Adrenal gland (tissue), 12 donors: Measurements from ENCODE around the gene NCOA5. TPM values are rescaled to one million over a fixed set of nuclear protein-coding genes. Genes with fewer than 3 reads are reported as not detected.

Experiments used
- DNase-seq, 7 donors: peaks; one replicate each; pipeline ENCODE4 v3.0.0-alpha.2; 2019 to 2020
- H3K27ac ChIP-seq, 5 donors: fragments of 200-600 bp; sonication (generic) in 4 of 5; 1 replicate in 3 of 5; 2 replicates in 2 of 5; pipeline versions ENCODE4 v1.5.1 to v1.8.0; 2016 to 2020; ENCODE audit warnings: mild to moderate bottlenecking in 1 of 5
- H3K27me3 ChIP-seq: fragments of 200-600 bp; 2 replicates; pipeline ENCODE4 v1.8.0; 2021
- H3K36me3 ChIP-seq, 2 donors: fragments of 200-600 bp; replicated peaks in 1 of 2; 1 replicate in 1 of 2; 2 replicates in 1 of 2; pipeline versions ENCODE4 v1.5.1 to v1.8.0; 2018 to 2022
- H3K4me1 ChIP-seq, 2 donors: fragments of 200-600 bp; replicated peaks in 1 of 2; 1 replicate in 1 of 2; 2 replicates in 1 of 2; pipeline versions ENCODE4 v1.5.1 to v1.8.0; 2018 to 2021
- H3K4me3 ChIP-seq, 4 donors: fragments of 200-600 bp; sonication (generic) in 3 of 4; one replicate each; pipeline ENCODE4 v1.5.1; 2016 to 2018
- H3K9me3 ChIP-seq, 3 donors: fragments of 200-600 bp; sonication (generic) in 1 of 3; replicated peaks in 1 of 3; 1 replicate in 2 of 3; 2 replicates in 1 of 3; pipeline versions ENCODE4 v1.5.1 to v1.8.0; 2016 to 2021
- CTCF ChIP-seq, 6 experiments: fragments of 450-650 bp in 4 of 6; fragments of 200-600 bp in 2 of 6; sonication (generic) in 1 of 6; IDR thresholded peaks; 1 replicate in 5 of 6; 2 replicates in 1 of 6; pipeline versions ENCODE4 v1.5.1 to v1.8.0; 2016 to 2021; ENCODE audit warnings: antibody characterized with exemption in 6 of 6, mild to moderate bottlenecking in 2 of 6, moderate library complexity in 1 of 6
- POLR2A ChIP-seq, 2 donors: fragments of 450-650 bp; IDR thresholded peaks; one replicate each; pipeline ENCODE4 v1.6.1; 2017; ENCODE audit warnings: antibody characterized with exemption in 2 of 2, mild to moderate bottlenecking in 2 of 2, moderate library complexity in 1 of 2
- WGBS, 4 donors: extraction: QIAGEN DNeasy Blood & Tissue Kit in 2 of 4; methylation state at CpG; one replicate each; pipeline versions ENCODE4 v1.1.5 to v1.1.7; 2013 to 2017; 5-methylcytosine and 5-hydroxymethylcytosine counted together
- intact Hi-C, 2 donors: fragments of 100-400 bp; cut with DNase I; formaldehyde crosslinking; loops; one replicate each; pipeline versions ENCODE4 v1.14.1 to v1.15.0; 2022 to 2023
- polyA plus RNA-seq, 3 donors: library from polyadenylated mRNA; stranded (reverse); fragments of 200-250 nt in 2 of 3; fragments of 350-450 nt in 1 of 3; fragmentation: Illumina TruSeq in 1 of 3; extraction: RNeasy Lipid Tissue Mini Kit (QIAGEN cat#74804) in 1 of 3; gene quantifications; one replicate each; pipeline ENCODE4 v1.2.3, GENCODE V29; 2013 to 2014
- total RNA-seq, 9 donors: library from RNA; depleted of rRNA in 4 of 9; stranded (reverse); fragments of >200 nt in 4 of 9; fragments of 120-200 nt in 1 of 9; fragmentation: NEBNext Ultra II Directional in 1 of 9; extraction: Animal tissue kit (Norgen Biotek cat#: 25700) in 1 of 9; gene quantifications; one replicate each; pipeline versions ENCODE4 v1.1.0 to v1.2.4, GENCODE V29; 2013 to 2023
- donor health status: healthy with polysubstance abuse.
- donor health status: Bipolar disorder and iron deficiency.
- donor health status: DM: yes; HTN: yes; CAD: no.
- donor health status: DM: no; HTN: no; CAD: no.
- donor health status: DM: no; HTN: no; CAD: no.
- donor health status: DM: yes; HTN: yes; CAD: no.

The NCOA5 gene
- total and polyA plus RNA-seq, 12 donors, result 17.8 to 44.8 (median 24.7) TPM

GRCh38 chr20:46127396-46128010 is 37.7 kb upstream of the NCOA5 start:
- no peak for DNase-seq
- peaks cover 0 to 16% of the 10 kb centered on the region in 2 donors for H3K36me3 ChIP-seq
- 72 to 80% (median 79%) methylated on average over 11 of the region's 11 CpGs for WGBS, 4 donors
- no peaks in the 10 kb centered on the region for H3K9me3 ChIP-seq
- no peak overlapping the region for H3K4me3 ChIP-seq
- no peak for TF ChIP-seq POLR2A (IDR thresholded peaks at IDR 0.05)
- no peak for TF ChIP-seq CTCF (IDR thresholded peaks at IDR 0.05)
- no peaks in the 10 kb centered on the region for H3K4me1 ChIP-seq
- peaks cover 9% of the 10 kb centered on the region for H3K27me3 ChIP-seq
- intact Hi-C loops, result loop anchor here in 1 of 2 donors (10.0 kb wide), 1 partner anchor 217 kb away; no protein-coding TSS in a partner anchor
- H3K27ac ChIP-seq, result no peak overlapping the region

DNA sequence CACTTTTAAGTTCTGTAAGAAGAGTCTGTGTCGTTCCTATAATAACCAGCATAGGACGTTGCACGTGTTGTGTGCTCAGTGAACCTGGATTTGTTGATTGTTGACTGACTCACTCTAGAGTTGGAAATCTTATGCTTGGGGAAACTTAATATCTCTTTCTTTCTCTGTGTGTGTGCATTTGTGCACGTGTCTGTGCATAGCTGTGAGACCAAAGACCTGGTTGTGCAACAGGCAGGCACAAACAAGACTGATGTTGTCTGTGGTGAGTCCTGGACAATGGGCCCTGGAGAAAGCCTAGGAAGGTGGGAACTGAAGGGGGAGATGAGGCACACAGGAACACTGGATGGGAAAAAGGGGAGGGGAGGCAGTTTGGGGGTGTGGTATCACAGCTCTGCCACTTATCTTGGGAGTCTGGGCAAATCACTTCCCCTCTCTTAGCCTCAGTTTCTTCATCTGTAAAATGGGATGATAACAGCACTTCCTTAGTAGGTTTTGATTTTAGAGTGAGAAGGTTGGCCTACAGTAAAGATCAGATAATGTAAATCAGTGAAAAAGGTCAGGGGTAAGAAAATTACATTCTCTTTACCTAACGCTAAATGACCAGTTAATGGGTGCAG is 36.8 kb upstream of the NCOA5 start:
- TF ChIP-seq CTCF (IDR thresholded peaks at IDR 0.05) (no peak), POLR2A (IDR thresholded peaks at IDR 0.05) (no peak)
- no peak overlapping the region for H3K27ac ChIP-seq
- peaks cover 9% of the 10 kb centered on the region for H3K27me3 ChIP-seq
- 66 to 81% (median 73%) methylated on average over 5 of the region's 5 CpGs for WGBS, 4 donors
- no peak overlapping the region for H3K4me3 ChIP-seq
- no peaks in the 10 kb centered on the region for H3K9me3 ChIP-seq
- DNase-seq, result no peak
- H3K4me1 ChIP-seq, result no peaks in the 10 kb centered on the region
- intact Hi-C loops, result loop anchor here in 1 of 2 donors (10.0 kb wide), 1 partner anchor 218 kb away; no protein-coding TSS in a partner anchor
- H3K36me3 ChIP-seq, result peaks cover 0 to 21% of the 10 kb centered on the region in 2 donors

GRCh38 chr20:46123482-46124245 is 33.9 kb upstream of the NCOA5 start:
- Histone ChIP-seq H3K4me1 (no peaks in the 10 kb centered on the region), H3K4me3 (no peak overlapping the region), H3K9me3 (no peaks in the 10 kb centered on the region), H3K27me3 (no peaks in the 10 kb centered on the region), H3K36me3 (peaks cover 0 to 21% of the 10 kb centered on the region in 2 donors), H3K27ac (no peak overlapping the region)
- no peak for TF ChIP-seq CTCF (IDR thresholded peaks at IDR 0.05)
- TF ChIP-seq POLR2A (IDR thresholded peaks at IDR 0.05), result no peak
- intact Hi-C loops, result loop anchor here in 1 of 2 donors (10.0 kb wide), 1 partner anchor 221 kb away; no protein-coding TSS in a partner anchor
- DNase-seq, result peak in 1 of 7 donors; percentile 25
- WGBS, 4 donors, result 80 to 89% (median 84%) methylated on average over 11 of the region's 11 CpGs
